IPS-15b (cell line): ENCODE data around the gene RFESD.
"Not testable (repeated sequence)": the region's sequence is repeated elsewhere in the genome, so short reads cannot be mapped to it uniquely, and the experiment has no call there.

Source experiments
- H3K27me3 ChIP-seq: one replicate; pipeline ENCODE4 v1.6.1; 2013; ENCODE audit warnings: low read length; ENCODE audit not compliant: control insufficient read depth, insufficient read depth
- H3K36me3 ChIP-seq: one replicate; pipeline ENCODE4 v1.6.1; 2013; ENCODE audit warnings: low read length; ENCODE audit not compliant: control insufficient read depth, insufficient read depth
- H3K4me1 ChIP-seq: one replicate; pipeline ENCODE4 v1.6.1; 2013; ENCODE audit warnings: mild to moderate bottlenecking, low read length; ENCODE audit not compliant: control insufficient read depth, insufficient read depth
- H3K4me3 ChIP-seq: one replicate; pipeline ENCODE4 v1.5.1; 2013; ENCODE audit warnings: low read depth, low read length
- H3K9ac ChIP-seq: one replicate; pipeline ENCODE4 v1.6.1; 2013; ENCODE audit warnings: low read depth, mild to moderate bottlenecking, low read length
- H3K9me3 ChIP-seq: one replicate; pipeline ENCODE4 v1.6.1; 2013; ENCODE audit warnings: mild to moderate bottlenecking, low read length; ENCODE audit not compliant: control insufficient read depth, insufficient read depth

The RFESD gene

GRCh38 chr5:95699337-95699736 lies 52.8 kb downstream of the RFESD start:
- H3K4me3 ChIP-seq: no peak overlapping the region
- no peaks in the 10 kb centered on the region for H3K36me3 ChIP-seq
- H3K9me3 ChIP-seq: no peaks in the 10 kb centered on the region
- no peak overlapping the region for H3K9ac ChIP-seq
- no peaks in the 10 kb centered on the region for H3K4me1 ChIP-seq
- no peaks in the 10 kb centered on the region for H3K27me3 ChIP-seq

- Histone ChIP-seq H3K36me3 (no peaks in the 10 kb centered on the region), H3K9me3 (no peaks in the 10 kb centered on the region), H3K4me1 (no peaks in the 10 kb centered on the region)
Measured at GRCh38 chr5:95701074-95701473, 54.5 kb downstream of the RFESD start.

GRCh38 chr5:95704150-95704549 lies 57.6 kb downstream of the RFESD start:
- H3K9me3 ChIP-seq: no peaks in the 10 kb centered on the region
- H3K4me1 ChIP-seq: no peaks in the 10 kb centered on the region
- H3K4me3 ChIP-seq: no peak overlapping the region
- H3K27me3 ChIP-seq: peaks cover 12% of the 10 kb centered on the region
- H3K36me3 ChIP-seq: no peaks in the 10 kb centered on the region
- no peak overlapping the region for H3K9ac ChIP-seq

More at GRCh38 chr5:95701074-95701473, 54.5 kb downstream of the RFESD start:
- Histone ChIP-seq H3K9ac (no peak overlapping the region), H3K4me3 (no peak overlapping the region), H3K27me3 (no peaks in the 10 kb centered on the region)

GRCh38 chr5:95706196-95706595 lies 59.6 kb downstream of the RFESD start:
- H3K27me3 ChIP-seq: peaks cover 23% of the 10 kb centered on the region

GRCh38 chr5:95707055-95707454 lies 60.5 kb downstream of the RFESD start:
- Histone ChIP-seq H3K4me1 (peaks cover 2% of the 10 kb centered on the region), H3K27me3 (peaks cover 27% of the 10 kb centered on the region), H3K9me3 (no peaks in the 10 kb centered on the region), H3K36me3 (no peaks in the 10 kb centered on the region), H3K4me3 (no peak overlapping the region), H3K9ac (no peak overlapping the region)

More at GRCh38 chr5:95706196-95706595, 59.6 kb downstream of the RFESD start:
- not testable (repeated sequence) for H3K4me3 ChIP-seq, H3K9ac ChIP-seq, H3K36me3 ChIP-seq, H3K4me1 ChIP-seq, H3K9me3 ChIP-seq
